ENCODE results near the gene UNKL. TPM values are rescaled to one million over a fixed set of nuclear protein-coding genes. Genes with fewer than 3 reads are reported as not detected.

The UNKL gene
- total and polyA plus RNA-seq, 2 of the 8 experiments (the other 6 are each of a cell fraction or from before 2014, with no cell fraction given) = 25.1 to 31.8 TPM

- TF ChIP-seq CHD7 (IDR thresholded peaks at IDR 0.05; ENCODE audit: insufficient replicate concordance, low read length) (no peak), ATF2 (IDR thresholded peaks at IDR 0.05; ENCODE audit: low read length) (no peak), HDAC6 (IDR thresholded peaks at IDR 0.05; ENCODE audit: low read depth, low read length) (no peak), EP300 (IDR thresholded peaks at IDR 0.05; ENCODE audit: borderline replicate concordance in 1 of 2, low read depth in 2 of 2, low read length in 2 of 2) (no peak), KDM5A (IDR thresholded peaks at IDR 0.05; ENCODE audit: low read length) (no peak), RNF2 (IDR thresholded peaks at IDR 0.05; ENCODE audit: borderline replicate concordance, low read depth, low read length, missing control alignments, poor library complexity, severe bottlenecking) (no peak), USF2 (IDR thresholded peaks at IDR 0.05; ENCODE audit: low read length) (no peak)
Observed at GRCh38 chr16:1345087-1345486, 69.4 kb downstream of the UNKL start (continued).
